ENCODE measurements around the gene HDC.
A peak's percentile ranks its signal among the peaks of the same experiment; 100 is the strongest.

HDC gene

DNA sequence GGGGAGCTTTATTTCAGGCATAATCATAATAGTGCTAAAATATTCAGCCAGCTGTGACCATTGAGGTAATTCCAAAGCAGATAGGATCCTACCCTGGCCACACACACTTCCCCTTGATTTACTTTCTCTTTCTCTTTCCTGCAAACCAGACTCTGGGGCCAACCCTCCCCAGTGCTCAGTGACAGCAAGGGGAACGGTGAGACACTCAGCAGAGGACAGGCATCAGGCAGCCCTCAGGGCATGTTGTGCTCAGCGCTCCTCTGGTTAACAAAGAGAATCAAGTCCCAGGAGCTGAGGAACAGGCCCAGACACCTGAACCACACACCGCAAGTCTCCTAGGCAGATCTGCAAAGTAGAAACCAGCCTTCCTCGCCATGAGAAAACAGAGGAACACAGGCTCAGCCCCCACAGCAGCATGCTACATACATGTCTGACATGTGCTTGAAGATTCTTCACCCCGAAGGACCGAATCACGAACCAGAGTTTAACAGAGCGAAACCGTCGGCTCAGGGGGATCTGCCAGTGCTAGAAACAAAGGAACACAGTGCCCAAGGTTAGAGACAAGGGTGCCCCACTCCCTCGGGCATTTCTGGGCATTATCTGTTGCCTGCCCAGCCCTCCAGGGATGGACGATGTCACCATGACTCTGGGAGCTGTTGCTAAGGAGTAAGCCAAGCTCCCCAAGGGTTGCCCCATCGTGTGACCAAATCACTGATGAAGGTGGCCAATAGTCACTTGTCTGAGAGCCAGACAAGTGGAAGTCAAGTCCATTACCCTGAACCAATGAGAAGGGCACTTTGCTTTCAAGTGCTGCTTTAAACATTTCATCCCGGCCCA lies 17.5 kb downstream of the HDC start:
- in situ Hi-C loops (cut with HindIII; ENCODE audit: low pct_ligation_motif_present, low sequenced_read_pairs), result no loop called here
- Histone ChIP-seq H3K36me3 (replicated peaks) (no peaks in the 10 kb centered on the region), H3K4me3 (ENCODE audit: low read depth, low read length) (no peak overlapping the region), H3K27me3 (replicated peaks) (peaks cover 5% of the 10 kb centered on the region), H3K27ac (no peak overlapping the region)
- peak; percentile 16 for DNase-seq
- TF ChIP-seq, protein P1, sequence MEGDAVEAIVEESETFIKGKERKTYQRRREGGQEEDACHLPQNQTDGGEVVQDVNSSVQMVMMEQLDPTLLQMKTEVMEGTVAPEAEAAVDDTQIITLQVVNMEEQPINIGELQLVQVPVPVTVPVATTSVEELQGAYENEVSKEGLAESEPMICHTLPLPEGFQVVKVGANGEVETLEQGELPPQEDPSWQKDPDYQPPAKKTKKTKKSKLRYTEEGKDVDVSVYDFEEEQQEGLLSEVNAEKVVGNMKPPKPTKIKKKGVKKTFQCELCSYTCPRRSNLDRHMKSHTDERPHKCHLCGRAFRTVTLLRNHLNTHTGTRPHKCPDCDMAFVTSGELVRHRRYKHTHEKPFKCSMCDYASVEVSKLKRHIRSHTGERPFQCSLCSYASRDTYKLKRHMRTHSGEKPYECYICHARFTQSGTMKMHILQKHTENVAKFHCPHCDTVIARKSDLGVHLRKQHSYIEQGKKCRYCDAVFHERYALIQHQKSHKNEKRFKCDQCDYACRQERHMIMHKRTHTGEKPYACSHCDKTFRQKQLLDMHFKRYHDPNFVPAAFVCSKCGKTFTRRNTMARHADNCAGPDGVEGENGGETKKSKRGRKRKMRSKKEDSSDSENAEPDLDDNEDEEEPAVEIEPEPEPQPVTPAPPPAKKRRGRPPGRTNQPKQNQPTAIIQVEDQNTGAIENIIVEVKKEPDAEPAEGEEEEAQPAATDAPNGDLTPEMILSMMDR (IDR thresholded peaks at IDR 0.05; ENCODE audit: low read depth, low read length, missing control alignments), result no peak

DNA sequence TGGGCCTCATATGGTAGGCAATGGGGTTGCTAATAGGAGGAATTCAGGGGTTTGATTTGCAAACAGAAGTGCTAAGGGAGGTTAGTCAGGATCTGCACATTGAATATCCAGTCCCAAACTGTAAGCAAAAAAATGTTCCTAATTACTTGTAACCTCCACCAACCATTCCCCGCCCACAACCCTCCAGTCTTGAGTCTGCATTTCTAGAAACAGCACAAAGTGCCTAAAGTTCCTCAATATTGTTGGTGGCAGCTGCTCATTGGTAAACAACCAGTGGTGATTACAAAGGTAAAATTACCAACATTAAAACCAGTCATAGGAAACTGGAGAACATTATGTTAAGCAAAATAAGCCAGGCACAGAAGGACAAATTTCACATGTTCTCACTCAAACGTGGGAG lies 18.9 kb downstream of the HDC start:
- Histone ChIP-seq H3K36me3 (replicated peaks) (no peaks in the 10 kb centered on the region), H3K27ac (no peak overlapping the region)
- TF ChIP-seq, protein P1 (IDR thresholded peaks at IDR 0.05; ENCODE audit: low read depth, low read length, missing control alignments), result no peak

DNA sequence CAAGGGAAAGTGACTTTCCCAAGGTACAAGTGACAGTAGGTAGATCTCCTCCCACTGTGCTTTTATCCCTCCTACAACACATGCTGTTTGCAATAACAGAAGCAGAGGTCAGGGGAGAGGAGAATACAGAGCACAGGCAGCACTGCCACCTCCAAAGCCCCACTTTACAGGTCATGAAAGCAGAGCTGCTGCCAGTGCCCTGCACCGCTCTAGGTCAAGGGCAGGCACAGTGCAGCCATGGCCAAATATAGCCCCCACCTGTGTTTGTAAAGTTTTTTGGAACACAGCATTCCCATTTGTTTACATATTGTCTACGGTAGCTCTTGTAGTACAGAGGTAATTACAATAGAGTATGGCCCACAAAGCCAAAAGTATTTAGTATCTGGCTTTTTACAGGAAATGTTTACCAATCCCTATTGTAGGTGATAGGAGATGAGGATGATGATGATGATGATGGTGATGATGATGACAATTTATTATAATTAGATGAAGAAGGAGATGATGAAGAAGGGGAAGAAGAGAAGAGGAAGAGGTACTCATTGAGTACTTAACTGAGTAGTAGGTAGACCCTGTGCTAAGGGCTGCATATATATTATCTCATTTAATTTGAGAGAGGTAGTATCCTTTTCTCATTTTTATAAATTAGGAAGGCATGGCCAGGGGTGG lies 20.4 kb downstream of the HDC start:
- DNase-seq, result no peak
- in situ Hi-C loops (cut with HindIII; ENCODE audit: low pct_ligation_motif_present, low sequenced_read_pairs), result no loop called here
- no peaks in the 10 kb centered on the region for H3K27me3 ChIP-seq (replicated peaks)

More for the DNA sequence above, 18.9 kb downstream of the HDC start:
- Histone ChIP-seq H3K27me3 (replicated peaks) (peaks cover 5% of the 10 kb centered on the region), H3K4me3 (ENCODE audit: low read depth, low read length) (no peak overlapping the region)
- DNase-seq, result no peak
- in situ Hi-C loops (cut with HindIII; ENCODE audit: low pct_ligation_motif_present, low sequenced_read_pairs), result no loop called here

DNA sequence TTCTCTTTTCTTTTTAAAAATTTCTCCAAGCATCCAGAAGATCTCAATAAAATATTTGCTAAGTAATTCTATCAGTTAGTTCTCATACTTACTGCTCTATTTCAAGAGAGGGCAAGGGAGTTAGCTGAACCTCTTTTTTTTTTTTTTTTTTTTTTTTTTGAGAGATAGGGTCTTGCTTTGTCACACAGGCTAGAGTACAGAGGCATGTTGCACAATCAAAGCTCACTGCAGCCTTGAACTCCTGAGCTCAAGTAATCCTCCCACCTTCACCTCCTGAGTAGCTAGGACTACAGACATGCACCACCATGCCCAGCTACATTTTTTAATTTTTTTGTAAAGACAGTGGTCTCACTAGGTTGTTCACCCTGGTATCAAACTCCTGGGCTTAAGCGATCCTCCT lies 21.4 kb downstream of the HDC start:
- no peaks in the 10 kb centered on the region for H3K36me3 ChIP-seq (replicated peaks)
- no peak for DNase-seq
- TF ChIP-seq, protein P1 (IDR thresholded peaks at IDR 0.05; ENCODE audit: low read depth, low read length, missing control alignments), result no peak
- H3K4me3 ChIP-seq (ENCODE audit: low read depth, low read length), result no peak overlapping the region
- no peak overlapping the region for H3K27ac ChIP-seq
- in situ Hi-C loops (cut with HindIII; ENCODE audit: low pct_ligation_motif_present, low sequenced_read_pairs), result no loop called here
- H3K27me3 ChIP-seq (replicated peaks), result no peaks in the 10 kb centered on the region

More for the DNA sequence above, 20.4 kb downstream of the HDC start:
- TF ChIP-seq, protein P1 (IDR thresholded peaks at IDR 0.05; ENCODE audit: low read depth, low read length, missing control alignments), result no peak
- H3K27ac ChIP-seq, result no peak overlapping the region
- no peaks in the 10 kb centered on the region for H3K36me3 ChIP-seq (replicated peaks)
- no peak overlapping the region for H3K4me3 ChIP-seq (ENCODE audit: low read depth, low read length)

DNA sequence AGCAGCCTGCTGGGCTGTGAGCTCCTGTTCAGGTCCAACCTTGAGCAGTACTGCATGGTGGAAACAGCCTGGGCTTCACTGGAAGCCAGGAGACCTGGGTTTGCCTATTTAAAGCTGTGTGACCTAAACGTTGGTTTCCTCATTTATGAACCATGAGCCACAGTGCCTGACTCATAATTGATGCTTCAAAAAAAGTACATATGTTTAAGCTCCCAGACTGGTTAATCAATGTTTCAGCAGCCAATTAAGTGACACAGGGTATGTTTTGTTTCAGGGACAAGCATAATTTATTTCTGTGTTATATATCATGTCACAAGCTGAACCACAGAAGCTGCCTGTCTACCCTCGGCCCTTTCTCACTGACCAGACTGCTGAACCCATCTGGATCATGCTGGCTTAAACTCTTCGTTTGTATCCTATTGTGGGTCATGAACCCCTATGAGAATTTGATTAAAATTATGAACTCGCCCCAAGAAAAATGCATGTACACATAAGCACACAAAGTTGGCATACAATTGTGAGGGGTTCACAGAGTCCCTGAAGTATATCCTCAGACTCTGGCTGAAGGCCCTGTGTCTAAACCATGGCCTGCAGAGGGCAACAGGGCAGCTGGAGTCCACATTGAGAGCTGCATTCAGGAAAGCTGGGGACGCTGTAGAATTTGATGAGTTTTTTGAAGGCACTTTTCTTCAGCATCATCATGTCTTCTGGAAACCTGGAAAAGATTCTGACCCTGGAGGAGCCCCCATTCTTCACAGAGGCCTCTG lies 23.7 kb downstream of the HDC start:
- Histone ChIP-seq H3K27me3 (replicated peaks) (no peaks in the 10 kb centered on the region), H3K4me3 (ENCODE audit: low read depth, low read length) (no peak overlapping the region), H3K27ac (no peak overlapping the region), H3K36me3 (replicated peaks) (no peaks in the 10 kb centered on the region)
- TF ChIP-seq, protein P1 (IDR thresholded peaks at IDR 0.05; ENCODE audit: low read depth, low read length, missing control alignments), result peak; percentile 6
- peak; percentile 26 for DNase-seq
- in situ Hi-C loops (cut with HindIII; ENCODE audit: low pct_ligation_motif_present, low sequenced_read_pairs), result no loop called here
